Astrocyte of the spinal cord (primary cell): Measurements from ENCODE around the gene MDFIC.

ENCODE experiments used
- DNase-seq: peaks from one replicate; pipeline ENCODE4 v3.0.0; 2011; ENCODE audit warnings: low read depth, low spot score
- H3K4me3 ChIP-seq: 2 replicates; pipeline ENCODE4 v1.5.1; 2011; ENCODE audit warnings: low read depth, mild to moderate bottlenecking, low read length, moderate library complexity
- in situ Hi-C: cut with HindIII; loops from 2 replicates; pipeline ENCODE4 v1.10.0; 2017; ENCODE audit warnings: low sequenced_read_pairs
- TF ChIP-seq, protein P1 (sequence below): IDR thresholded peaks from 2 replicates; pipeline ENCODE4 v1.5.1; 2012; ENCODE audit warnings: low read depth, mild to moderate bottlenecking, low read length, inconsistent platforms

Gene MDFIC

DNA sequence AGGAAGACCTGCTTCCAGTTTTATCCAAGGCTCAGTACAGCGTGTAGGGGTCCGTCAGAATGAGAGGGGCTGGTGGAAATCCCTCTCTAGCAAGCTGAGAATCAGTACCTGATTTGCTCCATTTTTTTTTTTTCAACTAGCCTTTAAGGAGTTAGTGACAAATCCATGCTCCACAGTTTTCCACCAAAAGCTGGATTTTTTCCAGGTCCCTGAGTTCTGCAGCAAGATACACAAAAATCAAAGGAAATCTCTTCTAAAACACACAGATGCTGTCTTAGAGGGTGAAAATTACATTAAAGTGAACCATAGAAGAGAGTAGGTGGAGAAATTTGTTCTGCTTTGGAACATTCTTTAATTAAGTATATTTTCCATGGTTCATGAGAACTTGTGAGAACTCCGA, 30.4 kb downstream of the MDFIC start:
- in situ Hi-C loops = no loop called here
- H3K4me3 ChIP-seq = no peak overlapping the region
- TF ChIP-seq, protein P1, sequence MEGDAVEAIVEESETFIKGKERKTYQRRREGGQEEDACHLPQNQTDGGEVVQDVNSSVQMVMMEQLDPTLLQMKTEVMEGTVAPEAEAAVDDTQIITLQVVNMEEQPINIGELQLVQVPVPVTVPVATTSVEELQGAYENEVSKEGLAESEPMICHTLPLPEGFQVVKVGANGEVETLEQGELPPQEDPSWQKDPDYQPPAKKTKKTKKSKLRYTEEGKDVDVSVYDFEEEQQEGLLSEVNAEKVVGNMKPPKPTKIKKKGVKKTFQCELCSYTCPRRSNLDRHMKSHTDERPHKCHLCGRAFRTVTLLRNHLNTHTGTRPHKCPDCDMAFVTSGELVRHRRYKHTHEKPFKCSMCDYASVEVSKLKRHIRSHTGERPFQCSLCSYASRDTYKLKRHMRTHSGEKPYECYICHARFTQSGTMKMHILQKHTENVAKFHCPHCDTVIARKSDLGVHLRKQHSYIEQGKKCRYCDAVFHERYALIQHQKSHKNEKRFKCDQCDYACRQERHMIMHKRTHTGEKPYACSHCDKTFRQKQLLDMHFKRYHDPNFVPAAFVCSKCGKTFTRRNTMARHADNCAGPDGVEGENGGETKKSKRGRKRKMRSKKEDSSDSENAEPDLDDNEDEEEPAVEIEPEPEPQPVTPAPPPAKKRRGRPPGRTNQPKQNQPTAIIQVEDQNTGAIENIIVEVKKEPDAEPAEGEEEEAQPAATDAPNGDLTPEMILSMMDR = no peak
- DNase-seq = no peak

DNA sequence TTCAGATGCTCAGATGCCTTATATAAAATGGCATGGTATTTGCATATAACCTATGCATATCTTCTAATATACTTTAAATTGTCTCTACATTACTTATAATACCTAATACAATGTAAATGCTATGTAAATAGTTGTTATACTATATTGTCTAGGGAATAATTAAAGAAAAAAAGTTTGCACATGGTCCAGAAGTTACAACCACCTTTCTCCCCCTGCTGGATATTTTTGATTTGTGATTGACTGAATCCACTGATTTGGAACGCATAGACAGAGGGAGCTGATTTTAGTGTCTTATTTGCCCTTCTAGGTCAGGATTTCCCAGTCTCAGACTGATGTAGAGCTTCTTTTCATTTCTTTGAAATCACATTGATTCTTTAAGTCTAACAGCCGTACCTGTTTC, 31.8 kb downstream of the MDFIC start:
- H3K4me3 ChIP-seq = no peak overlapping the region
- TF ChIP-seq, protein P1 = no peak
- in situ Hi-C loops = no loop called here
- no peak for DNase-seq

DNA sequence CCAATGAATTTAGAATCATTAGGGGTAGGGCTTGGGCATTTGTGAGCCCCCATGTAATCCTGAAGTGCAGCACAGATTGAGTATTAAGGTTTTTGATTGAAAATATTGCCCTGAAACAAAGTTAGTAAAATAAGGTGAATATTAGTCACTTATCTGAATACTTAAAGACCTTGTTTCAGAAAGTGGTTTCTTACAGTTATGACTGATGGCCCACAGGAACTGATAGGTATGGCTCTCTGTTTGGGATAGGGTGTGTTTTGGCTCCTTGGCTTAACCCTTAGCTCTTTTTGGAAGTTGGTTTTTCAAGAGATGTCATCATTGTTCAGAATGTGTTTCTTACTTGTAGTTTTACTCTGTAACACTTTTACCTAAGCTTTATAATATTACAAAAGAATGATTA, 34.8 kb downstream of the MDFIC start:
- DNase-seq = no peak
- TF ChIP-seq, protein P1 = no peak
- H3K4me3 ChIP-seq = no peak overlapping the region

DNA sequence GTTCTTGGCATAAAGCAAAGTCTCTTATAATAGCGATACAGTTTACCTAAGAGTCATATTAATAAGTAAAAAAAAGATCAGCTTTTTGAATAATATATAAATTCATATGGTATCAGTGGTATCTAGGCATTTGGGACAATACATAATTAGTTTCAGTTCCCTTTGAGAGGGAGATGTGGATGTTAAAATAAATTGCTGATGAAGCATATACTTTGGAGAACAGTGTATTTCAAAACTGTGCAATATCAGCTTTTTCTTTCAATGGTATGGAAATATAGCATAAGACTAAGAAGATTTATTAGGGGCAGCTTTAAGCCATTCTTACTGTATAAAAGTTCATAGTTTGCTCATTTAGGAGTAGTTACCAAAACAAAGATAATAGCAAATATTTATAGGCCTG, 35.5 kb downstream of the MDFIC start:
- in situ Hi-C loops = no loop called here
- TF ChIP-seq, protein P1 = no peak
- DNase-seq = no peak
- H3K4me3 ChIP-seq = no peak overlapping the region

More for the DNA sequence above, 34.8 kb downstream of the MDFIC start:
- in situ Hi-C loops = no loop called here

DNA sequence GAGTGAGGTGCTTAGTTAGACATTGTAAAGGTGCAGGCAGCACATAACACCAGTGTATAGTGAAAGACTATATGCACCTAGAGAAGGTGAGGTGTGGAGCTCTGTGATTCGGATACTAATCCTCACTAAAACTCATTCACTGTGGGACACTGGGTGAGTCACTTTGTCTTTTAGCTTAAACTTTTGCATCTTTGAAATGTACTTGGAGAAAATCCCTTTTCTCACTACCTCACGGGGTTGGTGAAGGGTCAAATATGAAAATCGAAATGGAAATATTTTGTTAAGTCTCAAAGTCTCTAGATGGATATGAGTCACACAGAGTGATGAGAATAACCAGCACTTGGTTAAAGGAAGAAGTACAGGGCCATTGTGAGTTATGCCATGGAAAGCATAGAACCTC, 38.0 kb downstream of the MDFIC start:
- TF ChIP-seq, protein P1 = no peak
- peak; percentile 72 for DNase-seq
- no peak overlapping the region for H3K4me3 ChIP-seq
- in situ Hi-C loops = no loop called here

DNA sequence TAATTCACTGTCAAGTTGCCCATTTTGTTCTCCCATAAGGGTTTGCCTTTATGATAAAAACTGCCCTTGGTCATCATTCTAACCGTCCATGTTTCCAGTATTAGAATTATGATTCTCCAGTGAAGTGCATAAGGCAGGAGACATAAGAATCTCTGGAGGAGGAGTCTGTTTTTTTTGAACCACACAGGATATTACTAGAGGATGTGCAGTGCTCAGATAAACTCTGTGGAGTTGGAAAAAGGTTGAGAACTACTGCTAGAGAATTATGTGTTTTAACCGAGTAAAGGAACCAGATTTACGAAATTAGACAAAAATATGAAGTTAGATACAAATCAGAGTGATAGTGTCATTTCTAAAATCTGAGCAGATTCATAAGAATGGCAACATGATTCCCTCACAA, 40.5 kb downstream of the MDFIC start:
- TF ChIP-seq, protein P1 = no peak
- in situ Hi-C loops = no loop called here
- no peak for DNase-seq
- H3K4me3 ChIP-seq = no peak overlapping the region

DNA sequence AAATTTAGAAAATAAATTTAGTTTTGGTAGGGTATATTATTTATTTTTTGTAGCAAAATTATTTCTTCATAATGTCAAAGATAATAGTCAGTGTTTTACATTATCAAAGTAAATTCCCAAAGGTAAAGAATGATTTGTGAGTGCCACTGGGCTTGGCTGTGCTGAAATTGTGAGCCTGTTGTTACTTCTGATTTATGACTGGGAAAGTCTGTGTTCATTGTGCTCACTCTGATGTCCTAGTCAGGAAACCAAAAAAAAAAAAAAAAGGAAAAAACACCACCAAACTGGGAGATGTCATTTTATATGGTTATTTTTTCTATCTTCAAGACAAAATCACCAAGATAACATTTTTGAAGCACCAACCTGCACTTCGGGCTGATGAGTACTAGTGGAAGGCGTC, 44.3 kb downstream of the MDFIC start:
- TF ChIP-seq, protein P1 = no peak
- in situ Hi-C loops = no loop called here
- no peak for DNase-seq
- H3K4me3 ChIP-seq = no peak overlapping the region
